SK-N-SH (cell line): ENCODE results near the gene TRPV6.

Experiments
- CHD2 ChIP-seq: fragments of 150-350 bp; IDR thresholded peaks from 2 replicates; pipeline ENCODE4 v1.6.1; 2018; ENCODE audit warnings: low read length; ENCODE audit not compliant: partially characterized antibody
- NRF1 ChIP-seq: IDR thresholded peaks from 2 replicates; pipeline ENCODE4 v1.6.1; 2012; ENCODE audit warnings: low read depth, mild to moderate bottlenecking, low read length
- TAF1 ChIP-seq: IDR thresholded peaks from 2 replicates; pipeline ENCODE4 v1.6.1; 2012; ENCODE audit warnings: low read depth, mild to moderate bottlenecking, low read length, moderate library complexity, borderline replicate concordance
- TF ChIP-seq, protein P1 (sequence below): fragments of 200-600 bp; sonication (generic); IDR thresholded peaks from 2 replicates; pipeline ENCODE4 v1.6.1; 2017; ENCODE audit warnings: antibody characterized with exemption, mild to moderate bottlenecking, moderate library complexity
- TF ChIP-seq, protein P2 (sequence below): IDR thresholded peaks from 2 replicates; pipeline ENCODE4 v1.4.0; 2012; ENCODE audit warnings: low read depth, borderline replicate concordance

DNA sequence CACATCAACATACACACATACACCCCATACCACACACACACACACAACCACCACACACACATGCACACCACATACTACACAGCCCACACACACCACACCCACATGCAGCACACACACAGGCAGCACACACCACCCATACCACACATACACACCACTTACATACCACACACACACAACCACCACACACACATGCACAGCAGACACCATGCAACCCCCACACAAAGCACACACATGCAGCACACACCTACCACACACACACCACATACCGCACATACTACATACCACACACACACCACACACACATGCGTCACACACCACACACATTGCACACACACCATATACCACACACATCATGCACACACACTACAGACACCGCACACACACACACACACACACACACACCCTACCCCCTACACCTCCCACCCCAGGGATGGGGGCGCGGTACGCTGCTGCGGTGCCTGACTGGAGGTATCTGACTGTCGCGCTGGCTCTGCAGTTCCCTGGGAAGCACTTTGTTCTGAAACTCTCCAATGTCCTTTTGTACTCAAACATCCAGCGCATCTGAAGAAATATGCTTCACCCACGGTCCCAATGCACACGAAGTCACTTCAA lies 5.4 kb upstream of the TRPV6 start:
- TF ChIP-seq TAF1 (no peak), NRF1 (no peak), CHD2 (no peak)
- TF ChIP-seq, protein P1, sequence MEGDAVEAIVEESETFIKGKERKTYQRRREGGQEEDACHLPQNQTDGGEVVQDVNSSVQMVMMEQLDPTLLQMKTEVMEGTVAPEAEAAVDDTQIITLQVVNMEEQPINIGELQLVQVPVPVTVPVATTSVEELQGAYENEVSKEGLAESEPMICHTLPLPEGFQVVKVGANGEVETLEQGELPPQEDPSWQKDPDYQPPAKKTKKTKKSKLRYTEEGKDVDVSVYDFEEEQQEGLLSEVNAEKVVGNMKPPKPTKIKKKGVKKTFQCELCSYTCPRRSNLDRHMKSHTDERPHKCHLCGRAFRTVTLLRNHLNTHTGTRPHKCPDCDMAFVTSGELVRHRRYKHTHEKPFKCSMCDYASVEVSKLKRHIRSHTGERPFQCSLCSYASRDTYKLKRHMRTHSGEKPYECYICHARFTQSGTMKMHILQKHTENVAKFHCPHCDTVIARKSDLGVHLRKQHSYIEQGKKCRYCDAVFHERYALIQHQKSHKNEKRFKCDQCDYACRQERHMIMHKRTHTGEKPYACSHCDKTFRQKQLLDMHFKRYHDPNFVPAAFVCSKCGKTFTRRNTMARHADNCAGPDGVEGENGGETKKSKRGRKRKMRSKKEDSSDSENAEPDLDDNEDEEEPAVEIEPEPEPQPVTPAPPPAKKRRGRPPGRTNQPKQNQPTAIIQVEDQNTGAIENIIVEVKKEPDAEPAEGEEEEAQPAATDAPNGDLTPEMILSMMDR: no peak
- TF ChIP-seq, protein P2, sequence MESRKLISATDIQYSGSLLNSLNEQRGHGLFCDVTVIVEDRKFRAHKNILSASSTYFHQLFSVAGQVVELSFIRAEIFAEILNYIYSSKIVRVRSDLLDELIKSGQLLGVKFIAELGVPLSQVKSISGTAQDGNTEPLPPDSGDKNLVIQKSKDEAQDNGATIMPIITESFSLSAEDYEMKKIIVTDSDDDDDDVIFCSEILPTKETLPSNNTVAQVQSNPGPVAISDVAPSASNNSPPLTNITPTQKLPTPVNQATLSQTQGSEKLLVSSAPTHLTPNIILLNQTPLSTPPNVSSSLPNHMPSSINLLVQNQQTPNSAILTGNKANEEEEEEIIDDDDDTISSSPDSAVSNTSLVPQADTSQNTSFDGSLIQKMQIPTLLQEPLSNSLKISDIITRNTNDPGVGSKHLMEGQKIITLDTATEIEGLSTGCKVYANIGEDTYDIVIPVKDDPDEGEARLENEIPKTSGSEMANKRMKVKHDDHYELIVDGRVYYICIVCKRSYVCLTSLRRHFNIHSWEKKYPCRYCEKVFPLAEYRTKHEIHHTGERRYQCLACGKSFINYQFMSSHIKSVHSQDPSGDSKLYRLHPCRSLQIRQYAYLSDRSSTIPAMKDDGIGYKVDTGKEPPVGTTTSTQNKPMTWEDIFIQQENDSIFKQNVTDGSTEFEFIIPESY: no peak
